Jurkat, Clone E6-1 (cell line): ENCODE data around the gene ISM1.

Experiments used
- DNase-seq: peaks from one replicate; pipeline ENCODE4 v3.0.0-alpha.2; 2011; ENCODE audit warnings: low read depth, low spot score
- H3K4me3 ChIP-seq: 2 replicates; pipeline ENCODE4 v1.5.1; 2011; ENCODE audit warnings: mild to moderate bottlenecking, low read length, control low read depth, moderate library complexity

Gene ISM1

GRCh38 chr20:13331536-13331935 lies 110.5 kb downstream of the ISM1 start:
- no peak for DNase-seq
- no peak overlapping the region for H3K4me3 ChIP-seq

DNA sequence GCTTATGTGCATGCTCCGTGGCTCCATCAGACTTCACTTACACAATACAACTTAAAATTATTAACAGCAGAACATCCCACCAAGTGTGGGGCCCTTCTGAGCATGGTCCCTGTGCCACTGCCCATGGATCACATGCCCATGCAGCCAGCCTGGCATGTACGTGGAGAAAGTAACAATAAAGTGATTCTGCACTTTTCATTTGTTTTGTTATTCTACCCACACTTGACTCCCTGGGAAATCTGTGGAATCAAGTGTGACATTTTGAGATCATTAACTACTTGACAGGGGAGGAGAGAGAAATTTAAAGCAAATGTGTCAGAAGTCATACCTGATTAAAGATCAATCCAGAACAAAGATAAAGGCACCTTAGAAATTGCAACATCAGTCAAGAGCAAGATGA lies 112.0 kb downstream of the ISM1 start:
- DNase-seq = no peak

GRCh38 chr20:13333793-13334192 lies 112.7 kb downstream of the ISM1 start:
- DNase-seq = no peak
- H3K4me3 ChIP-seq = no peak overlapping the region

More for the DNA sequence above, 112.0 kb downstream of the ISM1 start:
- no peak overlapping the region for H3K4me3 ChIP-seq

DNA sequence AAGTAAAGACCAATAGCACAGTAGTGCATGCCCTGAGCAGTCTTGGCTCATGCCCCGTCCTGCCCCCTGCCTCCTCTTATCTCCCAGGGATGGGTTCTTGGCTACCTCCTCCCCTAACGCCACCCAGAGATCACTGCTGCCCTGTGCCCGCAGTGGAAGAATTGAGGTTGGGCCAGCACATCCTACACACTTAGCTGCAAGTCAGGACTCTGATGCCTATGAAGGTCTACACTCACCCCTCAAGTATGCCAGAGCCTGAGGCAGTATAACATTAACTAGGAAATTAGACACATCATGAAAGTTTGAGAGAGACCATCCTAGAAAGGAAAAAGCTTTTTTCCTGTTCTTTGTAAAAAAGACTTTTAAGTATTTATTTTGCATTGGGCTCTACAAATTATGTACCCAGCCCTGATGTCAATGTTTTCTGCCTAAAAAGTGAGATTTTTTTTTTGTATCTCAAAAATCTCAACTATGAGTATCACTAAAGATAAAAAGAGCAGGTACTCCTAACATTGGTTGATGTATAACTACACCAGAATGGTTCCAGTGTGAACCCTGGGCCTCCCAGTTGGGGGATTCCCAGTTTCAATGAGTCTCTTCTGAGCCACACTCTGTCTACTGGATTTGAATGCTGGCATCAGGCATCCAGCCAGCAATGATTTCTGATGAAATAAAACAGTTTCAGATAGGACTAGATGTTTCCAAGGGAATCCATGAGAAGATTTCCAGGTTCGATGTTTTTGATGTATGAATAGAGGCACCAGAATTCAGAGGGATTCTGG lies 115.4 kb downstream of the ISM1 start:
- no peak for DNase-seq
- no peak overlapping the region for H3K4me3 ChIP-seq

GRCh38 chr20:13337090-13337784 lies 116.2 kb downstream of the ISM1 start:
- no peak overlapping the region for H3K4me3 ChIP-seq
- DNase-seq = no peak

- no peak overlapping the region for H3K4me3 ChIP-seq
- no peak for DNase-seq
Observed at GRCh38 chr20:13338097-13338661, 117.1 kb downstream of the ISM1 start.

DNA sequence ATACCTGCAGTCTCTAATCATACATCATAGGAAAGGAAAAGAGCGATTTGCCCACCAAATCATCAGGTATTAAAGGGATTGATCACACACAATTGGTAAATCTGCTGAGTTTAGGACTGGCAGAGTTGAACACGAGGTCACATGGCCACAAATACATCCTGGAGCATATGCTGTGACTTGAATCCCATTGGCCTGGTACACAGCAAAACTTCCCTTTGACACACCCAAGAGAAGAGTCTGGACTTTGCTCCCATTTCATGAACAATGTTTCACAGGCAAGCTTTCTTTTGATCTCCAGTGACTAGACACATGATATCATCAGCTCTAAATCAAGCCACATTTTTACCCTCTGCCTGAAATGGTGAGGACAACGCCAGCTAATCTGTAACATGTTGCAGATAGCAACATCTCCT lies 117.9 kb downstream of the ISM1 start:
- no peak overlapping the region for H3K4me3 ChIP-seq
- no peak for DNase-seq

DNA sequence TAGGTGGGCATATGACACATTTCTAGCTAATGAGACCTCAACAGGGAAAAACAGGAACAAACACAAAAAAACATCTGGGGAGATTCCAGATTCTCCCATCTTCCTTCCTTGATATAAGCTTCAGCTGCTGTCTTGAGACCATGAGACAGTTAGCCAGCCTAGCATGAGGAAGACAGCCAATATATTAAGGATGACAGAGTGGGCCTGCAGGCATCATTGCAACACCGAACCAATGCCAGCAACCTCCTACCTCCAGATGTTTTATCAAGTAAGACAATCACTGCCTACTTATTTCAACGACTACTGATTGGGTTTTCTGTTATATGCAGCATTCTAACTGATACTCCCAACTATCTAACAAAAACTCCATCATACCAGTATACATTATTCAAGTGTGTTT lies 119.0 kb downstream of the ISM1 start:
- DNase-seq = no peak
- H3K4me3 ChIP-seq = no peak overlapping the region

- no peak overlapping the region for H3K4me3 ChIP-seq
- DNase-seq = peak; percentile 51
Observed at GRCh38 chr20:13341737-13342393, 120.8 kb downstream of the ISM1 start.

- no peak for DNase-seq
- H3K4me3 ChIP-seq = no peak overlapping the region
Observed at GRCh38 chr20:13342469-13343242, 121.6 kb downstream of the ISM1 start.

DNA sequence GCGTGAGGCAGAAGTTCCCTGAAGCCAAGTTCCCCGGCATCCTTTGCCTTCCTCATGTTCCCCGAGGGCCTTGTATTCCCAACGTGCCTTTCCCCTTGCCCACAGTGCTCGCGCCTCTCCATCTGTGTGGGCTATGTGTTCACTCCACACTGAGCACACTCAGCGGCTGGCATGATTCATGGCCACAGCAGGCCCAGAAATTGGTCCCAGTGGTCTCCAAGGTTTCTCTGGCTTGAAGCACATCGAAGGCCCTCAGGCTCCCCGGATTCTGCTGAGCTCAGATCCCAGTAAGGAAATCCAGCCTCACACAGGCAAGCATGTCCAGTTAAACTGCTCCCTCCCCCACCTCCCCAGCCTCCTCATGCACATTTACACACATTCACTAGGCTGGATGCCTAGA lies 123.6 kb downstream of the ISM1 start:
- H3K4me3 ChIP-seq = no peak overlapping the region
- no peak for DNase-seq

GRCh38 chr20:13348311-13349234 lies 127.5 kb downstream of the ISM1 start:
- no peak for DNase-seq
- H3K4me3 ChIP-seq = no peak overlapping the region

GRCh38 chr20:13349235-13349604 lies 128.1 kb downstream of the ISM1 start:
- H3K4me3 ChIP-seq = no peak overlapping the region

More at GRCh38 chr20:13349235-13349604, 128.1 kb downstream of the ISM1 start:
- DNase-seq = no peak
